BLaER1 (cell line): Measurements from ENCODE around the gene LSP1.

Experiments used
- H3K27ac ChIP-seq: shearing (Covaris generic); formaldehyde crosslinking; 2 replicates; pipeline ENCODE4 v1.8.1; 2022
- H3K27me3 ChIP-seq: shearing (Covaris generic); formaldehyde crosslinking; 2 replicates; pipeline ENCODE4 v1.8.1; 2022
- H3K36me3 ChIP-seq: shearing (Covaris generic); formaldehyde crosslinking; 2 replicates; pipeline ENCODE4 v1.8.1; 2022
- H3K4me1 ChIP-seq: shearing (Covaris generic); formaldehyde crosslinking; 2 replicates; pipeline ENCODE4 v1.8.1; 2022
- H3K4me2 ChIP-seq: shearing (Covaris generic); formaldehyde crosslinking; 2 replicates; pipeline ENCODE4 v1.8.1; 2022
- H3K4me3 ChIP-seq: shearing (Covaris generic); formaldehyde crosslinking; 2 replicates; pipeline ENCODE4 v1.8.1; 2022
- H3K9ac ChIP-seq: shearing (Covaris generic); formaldehyde crosslinking; 2 replicates; pipeline ENCODE4 v1.8.1; 2022
- H3K9me3 ChIP-seq: shearing (Covaris generic); formaldehyde crosslinking; 2 replicates; pipeline ENCODE4 v1.8.1; 2022
- H4K20me1 ChIP-seq: shearing (Covaris generic); formaldehyde crosslinking; 2 replicates; pipeline ENCODE4 v1.8.1; 2022
- Cebpa-rat ChIP-seq: shearing (Covaris generic); IDR thresholded peaks from 2 replicates; pipeline ENCODE4 v1.8.1; 2022

LSP1 gene

DNA sequence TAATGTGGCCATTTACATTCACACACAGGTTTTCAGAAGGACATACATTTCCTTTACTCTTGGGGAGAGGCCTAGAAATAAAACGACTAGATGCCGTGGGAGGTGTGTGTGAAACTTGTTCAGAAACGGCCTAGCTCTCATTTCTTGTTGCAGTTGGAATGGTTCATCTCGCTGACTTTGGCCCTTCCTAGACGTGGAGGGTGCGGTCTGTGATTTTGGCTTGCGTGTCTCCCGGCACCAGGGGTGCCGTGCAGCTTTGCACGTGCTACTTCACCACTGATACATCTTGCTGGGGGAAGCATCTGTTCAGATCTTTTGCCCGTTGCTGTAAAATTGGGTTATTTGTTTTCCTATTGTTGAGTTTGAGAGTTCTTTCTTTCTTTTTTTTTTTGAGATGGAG, 41.9 kb downstream of the LSP1 start:
- no peak overlapping the region for H3K27ac ChIP-seq
- no peaks in the 10 kb centered on the region for H4K20me1 ChIP-seq
- H3K4me1 ChIP-seq, result peaks cover 44% of the 10 kb centered on the region
- H3K27me3 ChIP-seq, result no peaks in the 10 kb centered on the region; the same call in 1 of the 2 replicates
- H3K4me3 ChIP-seq, result no peak overlapping the region
- no peak overlapping the region for H3K9ac ChIP-seq
- H3K36me3 ChIP-seq, result no peaks in the 10 kb centered on the region
- no peak overlapping the region for H3K4me2 ChIP-seq
- no peak for TF ChIP-seq Cebpa-rat
- no peaks in the 10 kb centered on the region for H3K9me3 ChIP-seq

DNA sequence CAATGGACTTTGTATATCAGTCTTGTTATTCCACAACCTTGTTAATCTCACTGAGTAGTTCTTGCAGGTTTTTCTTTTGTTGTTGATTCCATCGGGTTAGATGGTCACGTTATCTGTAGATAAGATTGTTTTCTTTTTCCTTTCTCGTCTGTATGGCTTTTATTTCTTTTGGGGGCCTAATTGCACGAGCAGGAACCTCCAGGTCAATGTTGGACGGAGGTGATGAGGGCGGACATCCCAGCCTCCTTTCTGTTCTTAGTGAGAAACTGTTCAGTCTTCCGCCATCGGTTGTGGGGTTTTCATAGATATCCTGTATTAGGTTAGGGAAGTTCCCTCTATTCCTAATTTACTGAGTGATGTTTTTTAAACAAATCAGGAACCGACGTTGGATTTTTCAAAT, 43.6 kb downstream of the LSP1 start:
- TF ChIP-seq Cebpa-rat, result no peak
- Histone ChIP-seq H3K4me2 (peak overlapping the region; percentile 74), H3K9me3 (no peaks in the 10 kb centered on the region), H3K4me3 (no peak overlapping the region), H3K4me1 (peaks cover 27% of the 10 kb centered on the region), H3K27me3 (no peaks in the 10 kb centered on the region; the same call in 1 of the 2 replicates), H4K20me1 (no peaks in the 10 kb centered on the region), H3K9ac (peak overlapping the region; percentile 66; the same call in 1 of the 2 replicates), H3K27ac (peak overlapping the region; percentile 72), H3K36me3 (no peaks in the 10 kb centered on the region)

DNA sequence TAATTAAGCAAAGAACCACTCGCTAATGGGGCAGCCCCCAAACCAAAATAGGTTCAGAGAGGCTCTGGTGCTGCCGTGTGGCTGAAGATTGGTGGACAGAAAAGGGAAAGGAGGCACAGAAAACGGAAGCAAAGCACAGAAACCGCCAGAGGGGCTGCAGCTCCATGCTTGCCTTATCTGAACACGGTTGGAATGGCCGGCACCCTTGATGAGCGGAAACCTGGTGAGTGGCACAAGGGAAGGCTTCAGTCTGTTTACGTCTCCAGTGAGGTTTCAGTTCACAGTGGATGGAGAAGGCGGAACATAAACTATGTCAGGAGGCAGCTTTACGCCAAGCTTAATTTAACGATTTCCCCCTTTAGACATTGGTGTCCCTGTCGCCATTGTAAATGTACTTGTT, 44.0 kb downstream of the LSP1 start:
- no peaks in the 10 kb centered on the region; the same call in 1 of the 2 replicates for H3K27me3 ChIP-seq
- no peaks in the 10 kb centered on the region for H3K9me3 ChIP-seq
- H3K36me3 ChIP-seq, result no peaks in the 10 kb centered on the region
- peak overlapping the region; percentile 74 for H3K4me2 ChIP-seq
- peak overlapping the region; percentile 44 for H3K4me3 ChIP-seq
- H3K4me1 ChIP-seq, result peaks cover 22% of the 10 kb centered on the region
- no peaks in the 10 kb centered on the region for H4K20me1 ChIP-seq
- TF ChIP-seq Cebpa-rat, result no peak
- peak overlapping the region; percentile 72 for H3K27ac ChIP-seq
- peak overlapping the region; percentile 66 for H3K9ac ChIP-seq

DNA sequence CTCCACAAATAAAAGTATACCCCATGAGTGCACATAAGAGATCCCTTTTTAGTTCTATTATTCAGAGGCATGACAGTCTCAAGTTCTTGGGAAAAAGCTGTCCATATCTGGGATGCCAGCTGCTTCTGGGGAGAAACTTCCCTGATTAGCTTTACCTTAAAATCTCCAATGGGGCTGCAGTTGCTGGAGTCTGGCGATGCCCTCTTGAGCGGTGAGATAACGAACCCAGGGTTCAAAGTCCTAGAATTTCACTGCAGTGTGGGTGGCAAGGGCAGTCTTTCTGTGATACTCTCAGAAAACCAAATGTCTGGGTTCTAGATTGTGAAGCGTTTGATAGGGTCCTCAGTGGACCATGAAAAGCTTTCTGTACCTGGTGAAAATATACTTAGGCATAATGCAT, 46.2 kb downstream of the LSP1 start:
- H3K4me3 ChIP-seq, result no peak overlapping the region
- no peak for TF ChIP-seq Cebpa-rat
- H3K36me3 ChIP-seq, result no peaks in the 10 kb centered on the region
- H3K27ac ChIP-seq, result no peak overlapping the region
- no peak overlapping the region for H3K4me2 ChIP-seq
- H3K4me1 ChIP-seq, result peaks cover 16% of the 10 kb centered on the region
- no peaks in the 10 kb centered on the region for H3K9me3 ChIP-seq
- no peaks in the 10 kb centered on the region for H4K20me1 ChIP-seq
- no peaks in the 10 kb centered on the region; the same call in 1 of the 2 replicates for H3K27me3 ChIP-seq
- no peak overlapping the region for H3K9ac ChIP-seq

DNA sequence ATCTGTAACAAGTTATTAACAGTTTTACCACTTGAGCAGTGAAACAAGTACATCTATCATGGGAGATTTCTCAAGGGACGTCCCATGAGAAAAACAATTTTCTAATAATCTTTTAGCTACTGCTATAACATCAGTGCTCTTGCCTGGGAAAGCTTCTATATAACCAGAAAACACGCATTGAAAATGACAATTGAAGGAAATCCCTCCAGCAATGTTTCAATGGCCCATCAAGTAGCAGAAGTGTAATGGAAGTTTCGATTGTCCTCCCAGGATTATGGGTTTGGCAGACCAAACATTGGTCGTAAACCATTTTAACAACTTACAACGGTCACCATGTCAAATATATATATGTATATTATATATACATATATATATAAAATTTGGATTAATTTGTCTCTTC, 46.8 kb downstream of the LSP1 start:
- no peaks in the 10 kb centered on the region for H4K20me1 ChIP-seq
- H3K9me3 ChIP-seq, result no peaks in the 10 kb centered on the region
- H3K4me3 ChIP-seq, result no peak overlapping the region
- H3K36me3 ChIP-seq, result no peaks in the 10 kb centered on the region
- TF ChIP-seq Cebpa-rat, result no peak
- H3K4me1 ChIP-seq, result peaks cover 16% of the 10 kb centered on the region
- no peak overlapping the region for H3K9ac ChIP-seq
- H3K4me2 ChIP-seq, result no peak overlapping the region
- no peak overlapping the region for H3K27ac ChIP-seq
- no peaks in the 10 kb centered on the region; the same call in 1 of the 2 replicates for H3K27me3 ChIP-seq

DNA sequence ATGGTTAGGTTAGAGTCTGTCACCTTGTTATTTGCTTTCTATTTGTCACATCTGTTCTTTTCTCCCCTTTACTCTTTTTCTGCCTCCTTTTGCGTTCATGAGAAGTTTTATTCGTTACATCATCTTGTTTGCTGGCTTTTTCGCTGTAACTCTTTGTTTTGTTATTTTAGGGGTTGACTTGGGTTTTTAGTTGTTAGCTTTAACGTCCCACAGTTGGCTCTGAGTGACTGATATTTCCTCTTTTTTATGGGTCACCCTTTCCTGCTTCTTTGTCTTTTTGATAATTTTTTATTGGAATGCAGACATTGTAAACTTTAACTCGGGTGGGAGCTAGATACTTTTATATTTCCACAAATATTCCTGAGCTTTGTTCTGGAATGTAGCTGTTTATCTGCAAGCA, 53.3 kb downstream of the LSP1 start:
- H3K4me1 ChIP-seq, result peaks cover 35% of the 10 kb centered on the region
- no peaks in the 10 kb centered on the region for H4K20me1 ChIP-seq
- peak overlapping the region; percentile 23; the same call in 1 of the 2 replicates for H3K9ac ChIP-seq
- no peak for TF ChIP-seq Cebpa-rat
- no peaks in the 10 kb centered on the region for H3K27me3 ChIP-seq
- H3K27ac ChIP-seq, result peak overlapping the region; percentile 71
- no peak overlapping the region for H3K4me3 ChIP-seq
- no peaks in the 10 kb centered on the region for H3K9me3 ChIP-seq
- H3K4me2 ChIP-seq, result peak overlapping the region; percentile 57
- no peaks in the 10 kb centered on the region for H3K36me3 ChIP-seq

DNA sequence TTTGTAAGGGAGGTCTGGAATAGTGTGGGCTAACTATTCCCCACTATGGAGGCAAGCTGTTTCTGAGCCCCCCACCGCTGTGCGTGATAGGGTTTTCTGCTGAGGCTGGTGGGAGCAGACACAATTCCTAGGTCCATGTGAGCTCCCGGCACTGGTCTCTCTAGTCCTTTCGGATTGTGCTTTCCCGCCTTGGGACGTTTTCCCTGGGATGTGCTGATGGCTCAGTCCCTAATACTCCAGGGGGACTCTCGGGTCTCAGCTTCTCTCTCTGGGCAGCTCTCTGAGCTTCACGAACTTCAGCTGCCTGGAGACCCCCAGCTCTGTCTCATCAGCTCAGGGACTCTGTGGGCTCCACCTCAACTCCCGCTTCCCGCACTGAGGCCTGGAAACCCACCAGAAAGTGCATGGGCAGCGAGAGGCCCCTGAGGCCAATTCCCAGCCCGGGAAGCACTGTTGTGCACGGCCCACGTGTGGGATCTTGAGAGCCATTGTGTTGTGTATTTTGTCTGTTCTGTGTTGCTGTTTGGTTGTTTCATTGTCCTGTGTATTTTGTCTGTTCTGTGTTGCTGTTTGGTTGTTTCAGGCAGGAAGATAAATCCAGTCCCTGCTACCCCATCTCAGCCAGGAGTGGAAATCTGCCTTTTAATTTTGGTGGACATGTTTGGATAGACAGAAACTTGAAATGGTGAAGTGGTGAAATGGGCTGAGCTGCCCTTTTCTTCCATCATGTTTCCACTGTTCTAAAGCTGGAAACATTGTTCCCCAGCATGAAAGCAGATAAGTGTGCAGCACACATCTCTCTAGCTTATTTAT, 53.9 kb downstream of the LSP1 start:
- Histone ChIP-seq H3K9me3 (no peaks in the 10 kb centered on the region), H3K27me3 (no peaks in the 10 kb centered on the region), H3K4me1 (peaks cover 35% of the 10 kb centered on the region), H3K4me2 (peak overlapping the region; percentile 57), H4K20me1 (no peaks in the 10 kb centered on the region), H3K9ac (peak overlapping the region; percentile 23; the same call in 1 of the 2 replicates), H3K4me3 (no peak overlapping the region), H3K36me3 (no peaks in the 10 kb centered on the region), H3K27ac (peak overlapping the region; percentile 71)
- TF ChIP-seq Cebpa-rat, result no peak

DNA sequence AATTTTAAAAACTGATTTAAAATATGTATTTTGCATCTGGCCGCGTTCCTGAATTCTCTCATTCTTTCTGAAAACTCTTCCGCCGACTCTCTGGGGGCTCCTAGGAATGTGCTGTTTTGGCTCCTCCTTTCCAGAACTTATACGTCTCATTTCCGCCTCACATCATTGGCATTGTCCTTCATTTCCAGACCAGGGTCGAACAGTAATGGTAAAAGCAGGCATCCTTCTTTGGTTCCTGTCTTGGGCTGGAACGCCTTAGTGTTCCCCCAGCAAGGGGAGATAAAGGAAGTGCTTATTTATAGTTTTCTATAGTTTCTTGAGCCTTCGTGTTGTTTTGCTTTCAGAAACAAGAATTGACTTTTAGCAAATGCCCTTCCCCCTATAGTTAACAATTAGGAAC, 55.7 kb downstream of the LSP1 start:
- Histone ChIP-seq H3K27ac (peak overlapping the region; percentile 38; the same call in 1 of the 2 replicates), H3K36me3 (no peaks in the 10 kb centered on the region), H3K9ac (no peak overlapping the region), H3K4me3 (no peak overlapping the region), H3K4me2 (peak overlapping the region; percentile 46), H3K27me3 (no peaks in the 10 kb centered on the region), H3K9me3 (no peaks in the 10 kb centered on the region), H3K4me1 (peaks cover 42% of the 10 kb centered on the region), H4K20me1 (no peaks in the 10 kb centered on the region)
- no peak for TF ChIP-seq Cebpa-rat

DNA sequence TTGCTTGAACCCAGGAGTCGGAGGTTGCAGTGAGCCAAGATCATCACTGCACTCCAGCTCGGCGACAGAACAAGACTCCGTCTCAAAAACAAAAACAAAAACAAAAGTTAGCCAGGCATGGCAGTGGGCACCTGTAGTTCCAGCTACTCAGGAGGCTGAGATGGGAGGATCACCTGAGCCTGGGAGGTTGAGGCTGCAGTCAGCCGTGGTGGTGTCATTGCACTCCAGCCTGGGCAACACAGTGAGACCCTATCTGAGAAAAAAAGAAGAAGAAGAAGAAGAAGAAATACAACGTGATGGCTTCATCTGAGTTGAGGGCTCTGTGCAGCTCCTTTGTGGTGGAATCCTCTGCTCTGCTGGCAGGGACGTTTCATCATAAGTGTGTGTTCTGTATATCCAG, 56.6 kb downstream of the LSP1 start:
- Histone ChIP-seq H3K4me3 (no peak overlapping the region), H3K36me3 (no peaks in the 10 kb centered on the region), H3K4me1 (peaks cover 42% of the 10 kb centered on the region), H3K9me3 (no peaks in the 10 kb centered on the region), H3K9ac (no peak overlapping the region), H4K20me1 (no peaks in the 10 kb centered on the region), H3K4me2 (no peak overlapping the region; the same call in 1 of the 2 replicates), H3K27me3 (no peaks in the 10 kb centered on the region), H3K27ac (no peak overlapping the region)
- TF ChIP-seq Cebpa-rat, result no peak

DNA sequence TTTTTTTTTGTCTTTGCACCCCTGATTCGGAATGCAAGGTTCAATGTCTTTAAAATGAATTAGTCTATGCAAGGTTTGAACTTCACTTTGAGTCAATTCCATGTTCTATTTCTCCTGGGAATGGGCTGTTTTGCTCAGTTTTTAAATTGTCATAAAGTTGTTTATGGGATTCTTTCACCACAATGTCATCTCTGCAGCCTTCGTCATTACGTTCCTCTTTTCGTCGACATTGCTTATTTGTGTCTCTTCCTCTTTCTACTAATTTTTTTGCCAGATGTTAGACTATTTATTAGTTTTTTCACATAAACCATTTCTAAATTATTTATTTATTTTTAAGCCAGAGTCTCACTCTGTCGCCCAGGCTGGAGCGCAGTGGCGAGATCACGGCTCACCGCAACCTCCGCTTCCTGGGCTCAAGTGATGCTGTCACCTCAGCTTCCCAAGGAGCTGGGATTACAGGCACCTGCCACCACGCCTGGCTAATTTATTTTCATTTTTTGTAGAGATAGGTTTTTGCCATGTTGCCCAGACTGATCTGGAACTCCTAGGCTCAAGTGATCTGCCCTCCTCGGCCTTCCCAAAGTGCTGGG, 59.5 kb downstream of the LSP1 start:
- no peak overlapping the region for H3K4me3 ChIP-seq
- H3K9ac ChIP-seq, result no peak overlapping the region
- no peaks in the 10 kb centered on the region for H3K9me3 ChIP-seq
- H3K36me3 ChIP-seq, result no peaks in the 10 kb centered on the region
- peaks cover 37% of the 10 kb centered on the region for H3K4me1 ChIP-seq
- no peaks in the 10 kb centered on the region for H4K20me1 ChIP-seq
- no peak overlapping the region for H3K27ac ChIP-seq
- no peaks in the 10 kb centered on the region for H3K27me3 ChIP-seq
- H3K4me2 ChIP-seq, result no peak overlapping the region; the same call in 1 of the 2 replicates
- TF ChIP-seq Cebpa-rat, result no peak
